Nephron progenitor cell (in vitro differentiated cells): ENCODE data around the gene LRRC8C.

ENCODE experiments used
- DNase-seq: peaks from one replicate; pipeline ENCODE4 v3.0.0; 2021
- H3K27ac Mint-ChIP-seq: 2 replicates; pipeline ENCODE4 v1.8.0; 2021; ENCODE audit warnings: mild to moderate bottlenecking, moderate library complexity, mixed read lengths
- H3K27me3 Mint-ChIP-seq: 2 replicates; pipeline ENCODE4 v1.8.0; 2021; ENCODE audit warnings: mild to moderate bottlenecking, low read depth, mixed read lengths; ENCODE audit not compliant: poor library complexity
- H3K36me3 Mint-ChIP-seq: 2 replicates; pipeline ENCODE4 v1.8.0; 2021; ENCODE audit warnings: low read depth, mixed read lengths
- H3K4me1 Mint-ChIP-seq: 2 replicates; pipeline ENCODE4 v1.8.0; 2021; ENCODE audit warnings: mixed read lengths
- H3K4me3 Mint-ChIP-seq: 2 replicates; pipeline ENCODE4 v1.8.0; 2021; ENCODE audit warnings: mild to moderate bottlenecking, moderate library complexity, mixed read lengths
- H3K9me3 Mint-ChIP-seq: 2 replicates; pipeline ENCODE4 v1.8.0; 2021; ENCODE audit warnings: mild to moderate bottlenecking, moderate library complexity, mixed read lengths
- CTCF ChIP-seq: fragments of 200-600 bp; sonication (generic); IDR thresholded peaks from 2 replicates; pipeline ENCODE4 v1.5.0; 2021; ENCODE audit warnings: antibody characterized with exemption

The LRRC8C gene

GRCh38 chr1:89725631-89726030, 92.7 kb downstream of the LRRC8C start:
- no peak for TF ChIP-seq CTCF
- Mint-ChIP-seq H3K4me3 (no peak overlapping the region), H3K4me1 (peaks cover 10% of the 10 kb centered on the region), H3K27me3 (peaks cover 6% of the 10 kb centered on the region), H3K36me3 (no peaks in the 10 kb centered on the region), H3K27ac (peak overlapping the region; percentile 56), H3K9me3 (peaks cover 3% of the 10 kb centered on the region)
- DNase-seq, result no peak

GRCh38 chr1:89727517-89728312, 94.8 kb downstream of the LRRC8C start:
- H3K36me3 Mint-ChIP-seq, result no peaks in the 10 kb centered on the region
- H3K27me3 Mint-ChIP-seq, result peaks cover 6% of the 10 kb centered on the region
- H3K9me3 Mint-ChIP-seq, result peaks cover 3% of the 10 kb centered on the region
- no peak overlapping the region for H3K4me3 Mint-ChIP-seq
- H3K4me1 Mint-ChIP-seq, result peaks cover 19% of the 10 kb centered on the region
- no peak for DNase-seq
- TF ChIP-seq CTCF, result no peak
- H3K27ac Mint-ChIP-seq, result peak overlapping the region; percentile 73

GRCh38 chr1:89728381-89728780, 95.5 kb downstream of the LRRC8C start:
- Mint-ChIP-seq H3K27ac (no peak overlapping the region), H3K27me3 (peaks cover 6% of the 10 kb centered on the region), H3K4me1 (peaks cover 19% of the 10 kb centered on the region), H3K9me3 (peaks cover under 1% of the 10 kb centered on the region), H3K36me3 (no peaks in the 10 kb centered on the region), H3K4me3 (no peak overlapping the region)
- no peak for TF ChIP-seq CTCF
- no peak for DNase-seq

DNA sequence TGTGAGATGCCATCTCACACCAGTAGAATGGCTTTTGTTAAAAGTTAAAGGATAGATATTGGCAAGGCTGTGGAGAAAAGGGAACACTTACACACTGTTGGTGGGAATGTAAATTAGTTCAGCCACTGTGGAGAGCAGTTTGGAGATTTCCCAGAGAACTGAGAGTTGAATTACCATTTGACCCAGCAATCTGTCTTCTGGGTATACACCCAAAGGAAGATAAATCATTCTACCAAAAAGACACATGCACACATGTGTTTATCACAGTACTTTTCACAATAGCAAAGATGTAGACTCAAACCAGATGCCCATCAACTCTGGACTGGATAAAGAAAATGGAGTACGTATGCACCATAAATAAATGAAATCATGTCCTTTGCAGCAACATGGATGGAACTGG, 99.3 kb downstream of the LRRC8C start:
- Mint-ChIP-seq H3K36me3 (no peaks in the 10 kb centered on the region), H3K27me3 (peaks cover 3% of the 10 kb centered on the region), H3K9me3 (no peaks in the 10 kb centered on the region), H3K27ac (no peak overlapping the region), H3K4me1 (peaks cover 8% of the 10 kb centered on the region), H3K4me3 (no peak overlapping the region)
- DNase-seq, result no peak
- no peak for TF ChIP-seq CTCF

- DNase-seq, result no peak
- Mint-ChIP-seq H3K27me3 (peaks cover 3% of the 10 kb centered on the region), H3K27ac (no peak overlapping the region), H3K4me1 (peaks cover 8% of the 10 kb centered on the region), H3K36me3 (no peaks in the 10 kb centered on the region), H3K4me3 (no peak overlapping the region), H3K9me3 (no peaks in the 10 kb centered on the region)
- no peak for TF ChIP-seq CTCF
Measured at GRCh38 chr1:89732643-89733222, 99.8 kb downstream of the LRRC8C start.

GRCh38 chr1:89733748-89734147, 100.8 kb downstream of the LRRC8C start:
- peaks cover 8% of the 10 kb centered on the region for H3K4me1 Mint-ChIP-seq
- no peak for TF ChIP-seq CTCF
- no peak overlapping the region for H3K4me3 Mint-ChIP-seq
- H3K36me3 Mint-ChIP-seq, result no peaks in the 10 kb centered on the region
- H3K27ac Mint-ChIP-seq, result no peak overlapping the region
- no peak for DNase-seq
- peaks cover 3% of the 10 kb centered on the region for H3K27me3 Mint-ChIP-seq
- H3K9me3 Mint-ChIP-seq, result no peaks in the 10 kb centered on the region
